MM.1S (cell line): Measurements from ENCODE around the gene LAGE3.
A peak's percentile ranks its signal among the peaks of the same experiment; 100 is the strongest.

ENCODE experiments used
- DNase-seq: peaks from one replicate; pipeline ENCODE4 v3.0.0-alpha.2; 2015
- H2AFZ ChIP-seq: fragments of 300-600 bp; sonication (generic); 2 replicates; pipeline ENCODE4 v1.6.0; 2016; ENCODE audit warnings: antibody characterized with exemption, low read length
- H3F3A ChIP-seq: fragments of 300-600 bp; sonication (generic); 2 replicates; pipeline ENCODE4 v1.6.1; 2016; ENCODE audit warnings: mild to moderate bottlenecking, antibody characterized with exemption, low read length, moderate library complexity, mixed read lengths; ENCODE audit not compliant: insufficient read depth
- H3K27ac ChIP-seq: fragments of 300-600 bp; sonication (generic); 2 replicates; pipeline ENCODE4 v1.5.1; 2016; ENCODE audit warnings: mild to moderate bottlenecking, low read length
- H3K27me3 ChIP-seq: fragments of 300-600 bp; sonication (generic); replicated peaks from 2 replicates; pipeline ENCODE4 v1.6.0; 2016; ENCODE audit warnings: low read length; ENCODE audit not compliant: insufficient read depth
- H3K36me3 ChIP-seq: fragments of 300-600 bp; sonication (generic); replicated peaks from 2 replicates; pipeline ENCODE4 v1.6.1; 2016; ENCODE audit warnings: mild to moderate bottlenecking, low read length, mixed read lengths; ENCODE audit not compliant: insufficient read depth
- H3K4me1 ChIP-seq: fragments of 300-600 bp; sonication (generic); 2 replicates; pipeline ENCODE4 v1.6.1; 2016; ENCODE audit warnings: low read length, mixed read lengths
- H3K4me2 ChIP-seq: fragments of 300-600 bp; sonication (generic); 2 replicates; pipeline ENCODE4 v1.6.0; 2016; ENCODE audit warnings: low read depth, low read length
- H3K4me3 ChIP-seq: fragments of 300-600 bp; sonication (generic); 2 replicates; pipeline ENCODE4 v1.5.1; 2016; ENCODE audit warnings: low read length, mixed read lengths
- H3K79me2 ChIP-seq: fragments of 300-600 bp; sonication (generic); 2 replicates; pipeline ENCODE4 v1.6.1; 2016; ENCODE audit warnings: mixed run types, low read length, mixed read lengths
- H3K9ac ChIP-seq: fragments of 300-600 bp; sonication (generic); 2 replicates; pipeline ENCODE4 v1.6.1; 2016; ENCODE audit warnings: low read length, mixed read lengths
- H3K9me2 ChIP-seq: fragments of 300-600 bp; sonication (generic); replicated peaks from 2 replicates; pipeline ENCODE4 v1.6.1; 2016; ENCODE audit warnings: mild to moderate bottlenecking, low read length, mixed read lengths; ENCODE audit not compliant: insufficient read depth
- H3K9me3 ChIP-seq: fragments of 300-600 bp; sonication (generic); replicated peaks from 2 replicates; pipeline ENCODE4 v1.6.1; 2016; ENCODE audit warnings: mild to moderate bottlenecking, low read length, mixed read lengths; ENCODE audit not compliant: insufficient read depth
- H4K20me1 ChIP-seq: fragments of 300-600 bp; sonication (generic); 2 replicates; pipeline ENCODE4 v1.6.1; 2016; ENCODE audit warnings: mild to moderate bottlenecking, low read length, moderate library complexity, mixed read lengths; ENCODE audit not compliant: insufficient read depth
- CTCF ChIP-seq: fragments of 300-600 bp; sonication (generic); IDR thresholded peaks from 2 replicates; pipeline ENCODE4 v1.5.1; 2016; ENCODE audit warnings: antibody characterized with exemption, low read length, mixed read lengths
- EZH2 ChIP-seq: fragments of 300-600 bp; sonication (generic); optimal IDR thresholded peaks from 2 replicates; pipeline ENCODE3; 2017; ENCODE audit warnings: low read depth, mild to moderate bottlenecking, antibody characterized with exemption, low read length, mixed read lengths
- EZH2phosphoT487 ChIP-seq: fragments of 300-600 bp; sonication (generic); IDR thresholded peaks from 2 replicates; pipeline ENCODE4 v1.6.1; 2018; ENCODE audit warnings: antibody characterized with exemption, low read length

LAGE3 gene

GRCh38 chrX:154443992-154444754 is 34.9 kb downstream of the LAGE3 start, which contains the start of gene FAM50A:
FAM50A (plus strand) TSS chrX:154444141; CDS start chrX:154444236, 95 bp downstream.
- H3K36me3 ChIP-seq: no peaks in the 10 kb centered on the region
- H3K27me3 ChIP-seq: no peaks in the 10 kb centered on the region
- no peak within 1 kb of the TSS for H2AFZ ChIP-seq
- peaks cover 31% of the 10 kb centered on the region for H3K79me2 ChIP-seq
- peak; percentile 56 for DNase-seq
- H3K4me3 ChIP-seq: peak within 1 kb of the TSS; percentile 77
- H3K4me1 ChIP-seq: no peaks in the 10 kb centered on the region
- peaks cover 8% of the 10 kb centered on the region for H3F3A ChIP-seq
- H3K9ac ChIP-seq: peak within 1 kb of the TSS; percentile 84
- H3K9me3 ChIP-seq: no peaks in the 10 kb centered on the region
- H4K20me1 ChIP-seq: no peaks in the 10 kb centered on the region
- no peak within 1 kb of the TSS for H3K27ac ChIP-seq
- TF ChIP-seq EZH2phosphoT487 (no peak), CTCF (no peak), EZH2 (no peak)
- peak within 1 kb of the TSS; percentile 83 for H3K4me2 ChIP-seq
- H3K9me2 ChIP-seq: no peaks in the 10 kb centered on the region

GRCh38 chrX:154443479-154443910 is 35.6 kb downstream of the LAGE3 start:
- H3K9me3 ChIP-seq: no peaks in the 10 kb centered on the region
- H3K4me1 ChIP-seq: no peaks in the 10 kb centered on the region
- no peak overlapping the region for H2AFZ ChIP-seq
- H3K4me3 ChIP-seq: peak overlapping the region; percentile 49
- DNase-seq: no peak
- no peaks in the 10 kb centered on the region for H3K27me3 ChIP-seq
- TF ChIP-seq CTCF: no peak
- no peak for TF ChIP-seq EZH2
- no peak for TF ChIP-seq EZH2phosphoT487
- no peaks in the 10 kb centered on the region for H4K20me1 ChIP-seq
- H3K27ac ChIP-seq: no peak overlapping the region
- H3K9ac ChIP-seq: peak overlapping the region; percentile 37; the same call in 1 of the 2 replicates
- H3K4me2 ChIP-seq: peak overlapping the region; percentile 62; the same call in 1 of the 2 replicates
- no peaks in the 10 kb centered on the region for H3K9me2 ChIP-seq
- H3K79me2 ChIP-seq: peaks cover 38% of the 10 kb centered on the region
- H3F3A ChIP-seq: peaks cover 8% of the 10 kb centered on the region
- H3K36me3 ChIP-seq: no peaks in the 10 kb centered on the region

GRCh38 chrX:154441984-154442707 is 36.9 kb downstream of the LAGE3 start:
- no peak overlapping the region for H3K27ac ChIP-seq
- no peak for DNase-seq
- H3K9me2 ChIP-seq: no peaks in the 10 kb centered on the region

More at GRCh38 chrX:154441984-154442707, 36.9 kb downstream of the LAGE3 start:
- H3K79me2 ChIP-seq: peaks cover 51% of the 10 kb centered on the region
- no peak overlapping the region for H3K4me2 ChIP-seq
- H2AFZ ChIP-seq: no peak overlapping the region
- no peak overlapping the region for H3K4me3 ChIP-seq
- no peaks in the 10 kb centered on the region for H3K9me3 ChIP-seq
- H3K9ac ChIP-seq: no peak overlapping the region
- H4K20me1 ChIP-seq: no peaks in the 10 kb centered on the region
- TF ChIP-seq CTCF: no peak
- no peak for TF ChIP-seq EZH2phosphoT487
- no peak for TF ChIP-seq EZH2
- peaks cover 8% of the 10 kb centered on the region for H3F3A ChIP-seq
- H3K4me1 ChIP-seq: 0 out of 2 replicates have a peak, but pooled peaks cover 7% of the 10 kb centered on the region
- H3K36me3 ChIP-seq: no peaks in the 10 kb centered on the region
- H3K27me3 ChIP-seq: no peaks in the 10 kb centered on the region
